GM12892 (cell line): Measurements from ENCODE around the gene WDR62.

Source experiments
- POLR2A ChIP-seq: IDR thresholded peaks from 2 replicates; pipeline ENCODE4 v1.6.1; 2011; ENCODE audit warnings: low read depth, low read length, control low read depth
- POLR2AphosphoS5 ChIP-seq: IDR thresholded peaks from 2 replicates; pipeline ENCODE4 v1.6.1; 2011; ENCODE audit warnings: low read depth, low read length, control low read depth
- TAF1 ChIP-seq: IDR thresholded peaks from 2 replicates; pipeline ENCODE4 v1.6.1; 2011; ENCODE audit warnings: low read depth, mild to moderate bottlenecking, control low read depth, low read length, borderline replicate concordance

- no peak for TF ChIP-seq POLR2A
- TF ChIP-seq TAF1 = no peak
- no peak for TF ChIP-seq POLR2AphosphoS5
Measured at GRCh38 chr19:36072081-36072480, 17.4 kb downstream of the WDR62 start.
